HG03064 (cell line): ENCODE data around the gene SBF1.
"Not testable (repeated sequence)": the region's sequence is repeated elsewhere in the genome, so short reads cannot be mapped to it uniquely, and the experiment has no call there.

Experiments used
- ATAC-seq: cut with Tn5 transposase; IDR thresholded peaks from one replicate; pipeline ENCODE4 v1.9.1; 2021; ENCODE audit warnings: low read depth; ENCODE audit not compliant: unreplicated experiment

SBF1 gene, protein sequence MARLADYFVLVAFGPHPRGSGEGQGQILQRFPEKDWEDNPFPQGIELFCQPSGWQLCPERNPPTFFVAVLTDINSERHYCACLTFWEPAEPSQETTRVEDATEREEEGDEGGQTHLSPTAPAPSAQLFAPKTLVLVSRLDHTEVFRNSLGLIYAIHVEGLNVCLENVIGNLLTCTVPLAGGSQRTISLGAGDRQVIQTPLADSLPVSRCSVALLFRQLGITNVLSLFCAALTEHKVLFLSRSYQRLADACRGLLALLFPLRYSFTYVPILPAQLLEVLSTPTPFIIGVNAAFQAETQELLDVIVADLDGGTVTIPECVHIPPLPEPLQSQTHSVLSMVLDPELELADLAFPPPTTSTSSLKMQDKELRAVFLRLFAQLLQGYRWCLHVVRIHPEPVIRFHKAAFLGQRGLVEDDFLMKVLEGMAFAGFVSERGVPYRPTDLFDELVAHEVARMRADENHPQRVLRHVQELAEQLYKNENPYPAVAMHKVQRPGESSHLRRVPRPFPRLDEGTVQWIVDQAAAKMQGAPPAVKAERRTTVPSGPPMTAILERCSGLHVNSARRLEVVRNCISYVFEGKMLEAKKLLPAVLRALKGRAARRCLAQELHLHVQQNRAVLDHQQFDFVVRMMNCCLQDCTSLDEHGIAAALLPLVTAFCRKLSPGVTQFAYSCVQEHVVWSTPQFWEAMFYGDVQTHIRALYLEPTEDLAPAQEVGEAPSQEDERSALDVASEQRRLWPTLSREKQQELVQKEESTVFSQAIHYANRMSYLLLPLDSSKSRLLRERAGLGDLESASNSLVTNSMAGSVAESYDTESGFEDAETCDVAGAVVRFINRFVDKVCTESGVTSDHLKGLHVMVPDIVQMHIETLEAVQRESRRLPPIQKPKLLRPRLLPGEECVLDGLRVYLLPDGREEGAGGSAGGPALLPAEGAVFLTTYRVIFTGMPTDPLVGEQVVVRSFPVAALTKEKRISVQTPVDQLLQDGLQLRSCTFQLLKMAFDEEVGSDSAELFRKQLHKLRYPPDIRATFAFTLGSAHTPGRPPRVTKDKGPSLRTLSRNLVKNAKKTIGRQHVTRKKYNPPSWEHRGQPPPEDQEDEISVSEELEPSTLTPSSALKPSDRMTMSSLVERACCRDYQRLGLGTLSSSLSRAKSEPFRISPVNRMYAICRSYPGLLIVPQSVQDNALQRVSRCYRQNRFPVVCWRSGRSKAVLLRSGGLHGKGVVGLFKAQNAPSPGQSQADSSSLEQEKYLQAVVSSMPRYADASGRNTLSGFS (N-terminal part only)

DNA sequence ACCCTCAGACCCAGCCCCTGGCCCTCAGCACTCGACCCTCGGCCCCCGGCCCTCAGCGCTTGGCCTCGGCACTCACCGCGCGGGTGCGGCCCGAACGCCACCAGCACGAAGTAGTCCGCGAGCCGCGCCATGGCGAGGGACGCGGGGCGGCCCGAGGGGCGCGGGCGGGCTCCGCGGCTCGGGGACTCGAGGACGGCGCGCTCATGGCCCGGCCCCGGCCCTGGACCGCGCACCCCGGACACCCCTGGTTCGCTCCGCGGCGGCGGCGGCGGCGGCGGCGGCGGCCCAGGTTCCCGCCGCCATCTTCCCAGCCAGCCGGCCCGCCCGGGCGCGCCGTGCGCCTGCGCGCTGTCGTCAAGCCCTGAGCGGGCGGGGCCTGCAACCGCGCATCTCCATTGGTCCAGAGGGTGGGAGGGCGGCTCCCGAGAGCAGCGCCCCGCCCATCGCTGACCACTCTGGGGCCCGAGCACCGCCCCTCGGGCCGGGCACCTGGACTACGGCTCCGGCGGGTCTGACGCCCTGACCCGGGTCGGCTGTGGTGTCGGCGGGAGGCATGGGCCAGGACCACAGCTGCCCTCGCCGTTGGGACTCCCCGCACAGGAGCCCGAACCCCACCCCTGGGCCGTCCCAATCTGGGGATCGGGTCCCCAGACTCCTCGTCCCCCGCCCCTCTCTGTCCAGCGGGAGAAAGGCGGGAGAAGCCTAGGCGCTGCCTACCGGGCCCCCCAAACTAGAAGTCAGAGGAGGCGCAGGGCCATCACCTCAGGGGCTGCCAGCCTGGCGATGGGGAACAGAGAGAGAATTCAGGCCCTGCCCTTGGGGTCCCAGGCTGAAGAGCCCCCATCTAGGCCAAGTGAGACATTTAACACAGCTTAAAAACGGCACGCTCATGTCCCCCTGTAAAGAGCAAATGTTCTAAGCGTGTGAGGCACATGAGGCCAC, at the start of gene SBF1:
TSS of gene SBF1 (minus strand) at position 326 of the 942 bp plus-strand sequence. CDS start at position 131, 195 bp downstream.
- peak; percentile 57 for ATAC-seq

DNA sequence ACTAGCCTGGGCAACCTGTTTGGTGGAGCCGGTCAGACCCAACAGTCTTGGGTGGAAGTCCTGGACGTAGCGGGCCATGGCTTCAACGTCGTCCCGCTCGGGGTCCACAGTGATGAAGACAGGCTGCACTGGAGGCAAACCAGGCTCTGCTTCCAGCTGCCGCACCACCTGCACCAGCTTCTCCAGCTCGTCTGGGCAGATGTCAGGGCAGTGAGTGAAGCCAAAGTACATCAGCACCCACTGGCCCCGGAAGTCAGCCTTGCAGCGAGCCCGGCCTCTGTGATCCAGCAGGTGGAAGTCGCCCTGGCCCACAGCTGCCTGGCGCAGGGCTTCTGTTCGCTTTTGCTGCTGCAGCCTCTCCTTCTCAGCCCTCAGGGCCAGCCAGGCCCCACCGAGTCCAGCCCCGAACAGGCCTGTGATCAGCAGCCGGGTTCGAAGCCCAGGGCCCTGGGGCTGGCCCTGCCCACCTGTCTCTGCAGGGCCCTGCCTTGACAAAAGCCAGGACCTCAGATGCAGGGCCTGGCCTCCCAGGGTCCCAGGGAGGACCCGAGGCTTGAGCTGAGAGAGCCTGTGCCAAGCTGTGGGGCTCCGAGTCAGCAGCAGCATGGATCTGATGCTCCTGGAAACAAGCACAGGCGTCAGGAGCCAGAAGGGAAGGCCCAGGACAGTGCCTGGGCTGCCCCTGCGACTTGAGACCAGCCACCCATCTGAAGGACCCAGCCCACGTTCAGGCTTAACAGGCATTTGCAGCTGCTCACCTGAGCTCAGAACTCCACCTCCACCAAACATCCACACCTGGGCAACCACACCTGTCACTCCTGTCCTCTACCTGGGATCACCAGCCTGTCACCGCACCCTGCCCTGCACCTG, 49.2 kb upstream of the SBF1 start:
- ATAC-seq = no peak

DNA sequence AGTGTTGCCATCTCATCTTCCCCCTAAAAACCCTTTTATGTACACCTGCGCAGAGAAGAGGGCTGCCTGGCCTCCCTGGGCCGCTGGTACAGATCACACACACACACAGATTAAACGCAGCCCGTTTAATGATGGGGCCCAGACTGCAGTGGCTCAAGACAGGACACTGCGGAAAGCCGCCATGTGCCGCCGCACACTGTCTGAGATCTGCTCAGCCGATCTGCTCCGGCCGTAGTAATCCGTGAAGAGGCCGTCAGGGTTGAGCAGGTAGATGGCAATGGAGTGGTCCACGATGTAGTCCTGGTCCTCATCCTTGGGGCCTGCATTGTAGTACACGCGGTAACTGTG, 48.6 kb upstream of the SBF1 start:
- ATAC-seq = no peak

DNA sequence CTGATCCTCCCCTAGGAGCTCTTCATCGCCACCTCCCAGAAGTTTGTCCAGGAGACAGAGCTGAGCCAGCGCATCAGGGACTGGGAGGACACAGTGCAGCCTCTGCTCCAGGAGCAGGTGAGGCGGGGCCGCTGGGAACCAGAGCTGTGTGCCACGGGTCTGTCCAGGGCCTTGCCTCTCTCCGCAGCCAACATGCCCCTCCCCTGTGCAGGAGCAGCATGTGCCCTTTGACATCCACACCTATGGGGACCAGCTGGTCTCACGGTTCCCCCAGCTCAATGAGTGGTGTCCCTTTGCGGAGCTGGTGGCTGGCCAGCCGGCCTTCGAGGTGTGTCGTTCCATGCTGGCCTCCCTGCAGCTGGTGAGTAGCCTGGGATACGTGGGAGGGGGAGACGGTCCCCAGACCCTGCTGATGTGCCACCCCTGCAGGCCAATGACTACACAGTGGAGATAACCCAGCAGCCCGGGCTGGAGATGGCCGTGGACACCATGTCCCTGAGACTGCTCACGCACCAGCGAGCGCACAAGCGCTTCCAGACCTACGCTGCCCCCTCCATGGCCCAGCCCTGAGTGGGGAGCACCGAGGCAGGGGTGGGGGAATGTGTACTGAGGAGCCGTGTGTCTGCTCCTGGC, 48.1 kb upstream of the SBF1 start:
- ATAC-seq = no peak

DNA sequence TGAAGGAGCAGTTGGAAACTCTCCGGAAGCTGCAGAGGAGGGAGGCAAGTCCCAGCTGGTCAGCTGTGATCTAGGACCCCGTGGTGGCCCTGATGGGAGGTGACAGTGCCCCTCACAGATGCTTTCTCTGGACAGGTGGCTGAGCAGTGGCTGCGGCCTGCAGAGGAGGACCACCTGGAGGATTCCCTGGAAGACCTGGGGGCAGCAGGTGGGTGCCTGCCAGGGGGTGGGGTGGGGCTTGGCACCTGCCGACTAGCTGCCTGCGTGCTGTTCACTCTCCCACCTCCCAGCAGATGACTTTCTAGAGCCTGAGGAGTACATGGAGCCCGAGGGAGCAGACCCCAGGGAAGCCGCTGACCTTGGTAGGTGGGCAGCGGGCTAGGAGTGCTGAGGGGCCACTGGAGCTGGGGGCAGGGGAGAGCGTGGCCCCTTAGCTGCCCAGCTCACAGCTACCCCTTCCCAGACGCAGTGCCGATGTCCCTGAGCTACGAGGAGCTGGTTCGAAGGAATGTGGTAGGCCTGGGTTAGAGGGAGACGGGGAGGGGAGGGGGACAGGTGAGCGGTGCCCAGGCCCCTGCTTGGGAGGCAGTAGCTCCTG, 47.5 kb upstream of the SBF1 start:
- no peak for ATAC-seq

DNA sequence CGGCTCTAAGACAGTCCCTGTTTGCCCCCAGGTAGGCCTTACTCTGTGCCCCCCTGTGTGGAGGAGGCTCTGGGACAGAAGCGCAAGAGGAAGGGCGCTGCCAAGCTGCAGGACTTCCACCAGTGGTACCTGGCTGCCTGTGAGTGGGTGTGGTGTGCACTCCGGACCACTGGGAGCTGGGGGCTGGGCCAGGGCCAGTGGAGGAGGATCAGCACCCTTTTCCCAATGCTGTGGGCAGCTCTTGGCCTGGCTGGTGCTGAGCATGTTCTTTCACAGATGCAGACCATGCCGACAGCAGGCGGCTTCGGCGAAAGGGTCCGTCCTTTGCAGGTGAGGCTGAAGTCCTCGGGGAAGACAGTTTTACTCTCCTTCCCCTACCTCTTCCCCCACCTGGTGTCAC, 46.9 kb upstream of the SBF1 start:
- no peak for ATAC-seq

DNA sequence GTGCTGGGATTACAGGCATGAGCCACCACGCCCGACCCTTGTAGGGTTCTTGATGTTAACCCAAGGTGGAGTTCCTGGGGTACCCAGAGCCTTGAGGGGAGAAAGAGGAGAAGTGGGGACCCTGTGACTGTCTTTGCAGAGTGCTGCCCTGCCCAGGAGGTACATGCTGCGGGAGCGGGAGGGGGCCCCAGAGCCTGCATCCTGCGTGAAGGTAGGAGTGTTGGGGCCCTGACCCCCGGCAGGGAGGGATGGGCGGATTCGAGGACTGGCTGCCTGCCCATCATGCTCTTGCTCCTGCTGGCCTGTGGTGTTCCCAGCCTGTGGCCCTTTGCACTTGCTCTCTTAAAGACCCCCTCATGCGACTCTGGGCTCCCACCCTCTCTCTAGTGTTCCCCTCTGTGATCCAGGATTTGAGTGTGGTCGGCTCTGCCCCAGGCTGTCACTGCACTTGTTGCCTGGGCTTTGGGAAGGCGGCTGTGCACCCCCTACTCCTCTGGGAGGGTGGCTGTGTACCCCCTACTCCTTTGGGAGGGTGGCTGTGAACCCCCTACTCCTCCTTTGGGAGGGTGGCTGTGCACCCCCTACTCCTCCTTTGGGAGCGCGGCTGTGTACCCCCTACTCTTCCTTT, 46.1 kb upstream of the SBF1 start:
- no peak for ATAC-seq

DNA sequence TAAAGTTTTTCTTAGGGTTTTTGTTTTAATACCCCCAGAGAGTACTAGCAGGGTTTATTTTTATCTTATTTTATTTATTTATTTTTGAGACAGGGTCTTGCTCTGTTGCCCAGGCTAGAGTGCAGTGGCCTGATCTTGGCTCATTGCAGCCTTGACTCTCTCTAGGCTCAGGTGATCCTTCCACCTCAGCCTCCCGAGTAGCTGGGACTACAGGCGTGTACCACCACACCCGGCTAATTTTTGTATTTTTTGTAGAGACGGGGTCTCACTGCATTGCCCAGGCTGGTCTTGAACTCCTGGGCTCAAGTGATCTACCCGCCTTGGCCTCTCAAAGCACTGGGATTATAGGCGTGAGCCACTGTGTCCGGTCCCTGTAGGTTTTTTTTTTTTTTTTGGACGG, 45.3 kb upstream of the SBF1 start:
- not testable (repeated sequence) for ATAC-seq

DNA sequence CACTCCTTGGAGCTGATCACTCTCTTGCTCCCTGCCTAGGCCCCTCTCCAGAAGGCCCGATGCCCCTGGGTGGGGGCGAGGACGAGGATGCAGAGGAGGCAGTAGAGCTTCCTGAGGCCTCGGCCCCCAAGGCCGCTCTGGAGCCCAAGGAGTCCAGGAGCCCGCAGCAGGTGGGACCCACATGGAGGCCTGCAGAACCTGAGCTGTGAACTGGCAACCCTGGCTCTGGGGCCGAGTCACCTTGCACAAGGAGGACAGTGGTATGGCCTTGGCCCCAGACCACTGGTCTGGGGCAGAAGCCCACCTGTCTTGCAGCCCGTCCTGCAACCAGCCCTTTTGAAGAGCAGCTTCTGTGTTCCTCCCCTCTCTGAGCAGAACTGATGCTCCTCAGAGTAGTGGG, 44.3 kb upstream of the SBF1 start:
- no peak for ATAC-seq

DNA sequence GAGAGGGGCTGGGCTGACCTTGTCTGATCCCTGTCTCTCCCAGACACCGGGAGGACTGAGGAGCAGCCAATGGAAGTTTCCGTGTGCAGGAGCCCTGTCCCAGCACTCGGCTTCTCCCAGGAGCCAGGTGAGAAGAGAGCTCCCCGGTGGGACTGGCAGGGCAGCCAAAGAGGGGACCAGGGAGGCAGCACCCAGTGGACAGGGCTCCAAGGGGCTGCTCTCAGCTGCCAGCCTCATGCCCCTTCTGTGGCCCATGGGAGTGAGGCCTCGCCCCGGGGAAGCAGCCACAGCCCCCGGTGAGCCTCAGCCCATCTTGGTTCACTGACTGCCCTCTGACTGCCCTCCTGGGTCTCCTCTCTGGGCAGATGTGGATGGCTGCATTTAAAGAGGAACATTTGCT, 43.8 kb upstream of the SBF1 start:
- ATAC-seq = no peak

DNA sequence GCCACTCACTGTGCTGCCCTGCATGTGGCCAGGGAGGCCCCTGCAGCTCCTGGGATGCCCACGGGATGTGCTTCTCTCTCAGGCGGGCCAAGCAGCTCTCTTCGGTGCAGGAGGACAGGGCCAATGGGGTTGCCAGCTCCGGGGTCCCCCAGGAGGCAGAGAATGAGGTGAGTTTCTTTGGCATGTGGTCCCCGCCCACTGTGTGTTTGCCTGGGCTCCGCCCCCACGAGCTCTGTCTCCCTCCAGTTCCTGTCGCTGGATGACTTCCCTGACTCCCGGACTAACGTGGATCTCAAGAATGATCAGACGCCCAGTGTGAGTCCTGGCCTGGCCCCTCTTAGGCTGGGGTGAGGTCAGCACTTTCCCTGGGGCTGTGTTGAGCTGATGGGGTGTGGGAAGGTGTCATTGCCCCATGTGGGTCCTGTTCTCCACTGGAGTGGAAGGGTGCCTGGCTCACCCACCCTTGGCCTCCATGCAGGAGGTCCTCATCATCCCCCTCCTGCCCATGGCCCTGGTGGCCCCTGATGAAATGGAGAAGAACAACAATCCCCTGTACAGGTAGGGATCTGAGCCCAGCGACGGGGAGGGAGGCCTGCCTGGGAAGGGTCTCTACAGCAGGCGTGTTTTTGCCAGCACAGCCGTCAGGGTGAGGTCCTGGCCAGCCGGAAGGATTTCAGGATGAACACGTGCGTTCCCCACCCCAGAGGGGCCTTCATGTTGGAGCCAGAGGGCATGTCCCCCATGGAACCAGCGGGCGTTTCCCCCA, 42.8 kb upstream of the SBF1 start:
- ATAC-seq = no peak

DNA sequence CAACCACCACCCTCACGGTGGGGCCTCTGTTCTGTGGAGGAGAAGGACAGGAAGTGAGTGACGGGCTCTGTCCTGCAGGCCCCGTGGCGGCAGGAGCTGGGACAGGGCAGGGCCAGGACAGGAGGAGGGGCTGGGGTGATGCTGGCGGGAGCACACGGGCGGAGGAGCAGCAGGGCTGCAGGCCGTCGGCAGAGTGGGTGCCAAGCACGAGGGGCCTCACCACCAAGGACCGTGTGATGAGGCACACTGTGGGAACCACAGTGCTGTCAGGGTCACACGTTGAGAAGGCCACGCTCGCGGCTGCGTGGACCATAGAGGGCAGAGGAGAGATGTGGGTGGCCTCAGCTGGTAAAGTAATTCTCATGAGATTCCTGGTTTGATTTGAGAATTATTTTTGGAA, 42.1 kb upstream of the SBF1 start:
- no peak for ATAC-seq

DNA sequence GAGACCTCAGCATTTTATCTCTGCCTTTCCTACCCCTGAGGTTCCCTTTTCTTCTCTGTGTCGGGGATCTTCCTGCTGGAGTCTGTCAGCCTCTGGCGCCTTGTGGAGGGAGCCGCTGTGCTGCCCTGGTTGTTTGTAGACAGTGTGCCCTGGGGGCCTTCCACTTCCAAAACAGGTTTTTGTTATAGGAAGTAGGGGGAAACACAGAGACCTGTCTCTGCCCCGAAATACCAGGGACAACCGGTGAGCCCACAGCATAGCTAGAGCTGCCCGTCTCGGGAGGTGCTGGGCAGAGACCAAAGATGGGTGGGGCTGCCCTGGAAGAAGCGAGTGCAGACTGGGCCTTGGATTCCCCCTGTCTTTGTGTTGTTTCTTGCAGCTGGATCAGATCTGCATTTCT, 41.2 kb upstream of the SBF1 start:
- ATAC-seq = no peak

DNA sequence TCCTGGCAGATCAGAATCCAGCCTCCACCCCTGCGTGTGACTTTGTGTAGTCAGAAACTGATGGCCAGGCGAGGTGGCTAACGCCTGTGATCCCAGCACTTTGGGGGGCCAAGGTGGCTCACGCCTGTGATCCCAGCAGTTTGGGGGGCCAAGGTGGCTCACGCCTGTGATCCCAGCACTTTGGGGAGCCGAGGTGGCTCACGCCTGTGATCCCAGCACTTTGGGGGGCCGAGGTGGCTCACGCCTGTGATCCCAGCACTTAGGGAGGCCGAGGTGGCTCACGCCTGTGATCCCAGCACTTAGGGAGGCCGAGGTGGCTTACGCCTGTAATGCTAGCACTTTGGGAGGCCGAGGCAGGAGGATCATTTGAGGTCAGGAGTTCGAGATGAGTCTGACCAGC, 38.3 kb upstream of the SBF1 start:
- ATAC-seq = no peak

DNA sequence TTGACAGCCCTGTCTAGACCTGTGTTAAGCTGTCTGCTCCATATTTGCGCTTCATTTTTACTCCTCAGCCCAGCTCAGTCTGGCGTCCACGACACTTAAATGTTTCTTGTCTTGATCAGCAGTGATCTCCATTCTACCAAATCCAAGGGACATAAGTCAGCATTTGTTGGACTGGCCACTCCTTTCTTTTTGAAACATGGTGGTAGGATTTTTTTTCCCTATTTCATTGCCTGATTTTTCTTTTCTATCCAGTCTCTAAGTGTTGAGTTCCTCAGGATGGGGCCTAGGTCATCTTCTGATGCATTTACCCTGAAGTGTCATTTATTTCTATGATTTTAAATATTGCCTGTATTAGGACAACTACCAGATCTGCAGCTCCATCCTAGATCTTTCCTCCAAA, 34.1 kb upstream of the SBF1 start:
- no peak for ATAC-seq

DNA sequence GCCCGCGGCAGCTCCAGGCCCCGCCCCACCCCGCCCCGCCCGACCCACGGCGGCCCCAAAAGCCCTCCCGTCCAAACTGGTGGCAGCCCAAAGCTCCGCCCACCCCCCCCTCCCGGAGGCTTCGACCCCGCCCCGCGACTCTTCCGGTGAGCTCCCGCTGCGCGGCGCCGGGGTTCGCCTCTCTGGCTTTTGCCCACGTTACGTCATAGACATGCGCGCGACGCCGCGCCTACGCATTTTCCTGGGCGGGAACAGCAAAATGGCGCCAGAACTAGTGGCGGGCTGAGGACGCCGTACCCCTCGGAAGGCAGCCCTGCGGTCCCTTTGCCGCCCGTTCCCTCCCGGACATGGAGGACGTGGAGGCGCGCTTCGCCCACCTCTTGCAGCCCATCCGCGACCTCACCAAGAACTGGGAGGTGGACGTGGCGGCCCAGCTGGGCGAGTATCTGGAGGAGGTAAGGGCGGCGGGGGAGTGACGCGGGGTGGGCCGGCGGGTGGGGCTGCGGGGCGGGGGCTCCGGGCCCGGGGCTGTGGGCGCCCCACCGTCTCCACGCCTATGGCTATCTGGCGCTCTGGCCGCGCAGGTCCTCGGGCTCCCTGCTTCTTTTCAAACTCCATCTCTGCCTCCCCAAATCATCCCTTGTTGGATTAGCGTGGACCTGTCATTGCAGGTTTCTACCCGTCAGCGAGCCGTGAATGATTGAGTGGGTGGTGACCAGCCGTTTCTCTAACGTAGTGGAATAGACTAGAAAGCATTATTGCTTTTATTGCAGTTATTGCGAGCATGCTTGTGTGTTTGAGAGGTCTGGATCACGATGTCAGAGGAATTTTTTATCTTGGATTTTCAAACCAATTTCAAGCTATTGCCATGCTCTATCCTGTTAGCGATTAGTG, 33.4 kb upstream of the SBF1 start, which contains the start of gene NCAPH2:
TSS of gene NCAPH2 (plus strand) at position 234 of the 894 bp plus-strand sequence. CDS start at position 348, 114 bp downstream.
- ATAC-seq = no peak
